Activated B cell treated with CpG ODN at 0.5 μM for 24 hours (primary cell): ENCODE measurements around the gene TAF4. TPM values are rescaled to one million over a fixed set of nuclear protein-coding genes. Genes with fewer than 3 reads are reported as not detected.

Experiments
- ATAC-seq: fragments of 200-7000 bp; cut with Tn5 transposase; one replicate; pipeline ENCODE4 v1.10.0; 2021; ENCODE audit warnings: low read depth, mild to moderate bottlenecking, moderate library complexity
- CTCF ChIA-PET: fragments of 350-600 bp; sonication (Branson Sonifier 250); formaldehyde crosslinking; loops from one replicate; lab custom pipeline; 2021; ENCODE audit warnings: antibody characterized with exemption; lab: Charles Lee
- POLR2A ChIA-PET: fragments of 350-600 bp; sonication (Branson Sonifier 250); formaldehyde crosslinking; loops from one replicate; lab custom pipeline; 2021; ENCODE audit warnings: antibody characterized with exemption; lab: Charles Lee
- DNase-seq: peaks from one replicate; pipeline ENCODE4 v3.0.0; 2022
- H3K27ac Mint-ChIP-seq: one replicate; pipeline ENCODE4 v1.8.0; 2020; ENCODE audit warnings: mixed read lengths
- H3K27me3 Mint-ChIP-seq: one replicate; pipeline ENCODE4 v1.8.0; 2021; ENCODE audit warnings: mixed read lengths
- H3K36me3 Mint-ChIP-seq: one replicate; pipeline ENCODE4 v1.8.0; 2021; ENCODE audit warnings: low read depth, mixed read lengths
- H3K4me1 Mint-ChIP-seq: one replicate; pipeline ENCODE4 v1.8.0; 2021; ENCODE audit warnings: mixed read lengths
- H3K4me3 Mint-ChIP-seq: one replicate; pipeline ENCODE4 v1.8.0; 2020; ENCODE audit warnings: mild to moderate bottlenecking, mixed read lengths
- H3K9me3 Mint-ChIP-seq: one replicate; pipeline ENCODE4 v1.8.0; 2020; ENCODE audit warnings: mixed read lengths
- CTCF ChIP-seq: fragments of 200-600 bp; IDR thresholded peaks from one replicate; pipeline ENCODE4 v1.8.0; 2022; ENCODE audit warnings: antibody characterized with exemption, mild to moderate bottlenecking
- intact Hi-C: fragments of 100-400 bp; cut with micrococcal nuclease; formaldehyde crosslinking; loops from one replicate; pipeline ENCODE4 v1.15.1; 2024
- total RNA-seq: library from RNA; stranded (reverse); gene quantifications from 2 replicates; pipeline ENCODE4 v1.2.3, GENCODE V29; 2022

Gene TAF4
- total RNA-seq, 1 donor from 2014 or later, result 26.9 TPM

GRCh38 chr20:61929971-61930666 lies 135.6 kb downstream of the TAF4 start:
- no peaks in the 10 kb centered on the region for H3K36me3 Mint-ChIP-seq
- ChIA-PET CTCF (no interaction called here), POLR2A (no interaction called here)
- H3K4me3 Mint-ChIP-seq, result no peak overlapping the region
- ATAC-seq (no peak), DNase-seq (no peak)
- H3K27ac Mint-ChIP-seq, result no peak overlapping the region
- intact Hi-C loops, result no loop called here
- no peaks in the 10 kb centered on the region for H3K4me1 Mint-ChIP-seq
- TF ChIP-seq CTCF, result no peak
- no peaks in the 10 kb centered on the region for H3K9me3 Mint-ChIP-seq
- H3K27me3 Mint-ChIP-seq, result no peaks in the 10 kb centered on the region

- no peak for DNase-seq
- ChIA-PET POLR2A (no interaction called here), CTCF (no interaction called here)
- no peaks in the 10 kb centered on the region for H3K36me3 Mint-ChIP-seq
- no peak overlapping the region for H3K4me3 Mint-ChIP-seq
- no peaks in the 10 kb centered on the region for H3K4me1 Mint-ChIP-seq
- no peak overlapping the region for H3K27ac Mint-ChIP-seq
- intact Hi-C loops, result no loop called here
- H3K27me3 Mint-ChIP-seq, result no peaks in the 10 kb centered on the region
- no peaks in the 10 kb centered on the region for H3K9me3 Mint-ChIP-seq
- TF ChIP-seq CTCF, result no peak
- no peak for ATAC-seq
Measured at GRCh38 chr20:61929561-61929960, 136.1 kb downstream of the TAF4 start.

GRCh38 chr20:61927826-61928541 lies 137.7 kb downstream of the TAF4 start:
- TF ChIP-seq CTCF, result no peak
- CTCF ChIA-PET, result no interaction called here
- no peak overlapping the region for H3K27ac Mint-ChIP-seq
- H3K27me3 Mint-ChIP-seq, result no peaks in the 10 kb centered on the region
- H3K36me3 Mint-ChIP-seq, result no peaks in the 10 kb centered on the region
- no peak for ATAC-seq
- H3K4me1 Mint-ChIP-seq, result no peaks in the 10 kb centered on the region
- POLR2A ChIA-PET, result no interaction called here
- no peak for DNase-seq
- no peaks in the 10 kb centered on the region for H3K9me3 Mint-ChIP-seq
- intact Hi-C loops, result no loop called here
- H3K4me3 Mint-ChIP-seq, result no peak overlapping the region

GRCh38 chr20:61927193-61927825 lies 138.4 kb downstream of the TAF4 start:
- H3K27me3 Mint-ChIP-seq, result no peaks in the 10 kb centered on the region
- no peaks in the 10 kb centered on the region for H3K4me1 Mint-ChIP-seq
- intact Hi-C loops, result no loop called here
- ChIA-PET CTCF (no interaction called here), POLR2A (no interaction called here)
- TF ChIP-seq CTCF, result no peak
- DNase-seq, result no peak
- H3K36me3 Mint-ChIP-seq, result no peaks in the 10 kb centered on the region
- no peak for ATAC-seq
- H3K4me3 Mint-ChIP-seq, result no peak overlapping the region
- H3K27ac Mint-ChIP-seq, result no peak overlapping the region
- no peaks in the 10 kb centered on the region for H3K9me3 Mint-ChIP-seq

GRCh38 chr20:61926796-61927192 lies 138.9 kb downstream of the TAF4 start:
- ChIA-PET CTCF (no interaction called here), POLR2A (no interaction called here)
- no peaks in the 10 kb centered on the region for H3K9me3 Mint-ChIP-seq

More at GRCh38 chr20:61926796-61927192, 138.9 kb downstream of the TAF4 start:
- no peaks in the 10 kb centered on the region for H3K36me3 Mint-ChIP-seq
- TF ChIP-seq CTCF, result no peak
- no peaks in the 10 kb centered on the region for H3K27me3 Mint-ChIP-seq
- DNase-seq (no peak), ATAC-seq (no peak)
- H3K4me3 Mint-ChIP-seq, result no peak overlapping the region
- intact Hi-C loops, result no loop called here
- H3K4me1 Mint-ChIP-seq, result no peaks in the 10 kb centered on the region
- no peak overlapping the region for H3K27ac Mint-ChIP-seq
